GM18511 (cell line): Measurements from ENCODE around the gene SH3PXD2A.
"Not testable (repeated sequence)": the region's sequence is repeated elsewhere in the genome, so short reads cannot be mapped to it uniquely, and the experiment has no call there.

ENCODE experiments used
- ATAC-seq: cut with Tn5 transposase; IDR thresholded peaks from one replicate; pipeline ENCODE4 v1.9.1; 2021; ENCODE audit warnings: mild to moderate bottlenecking, moderate library complexity; ENCODE audit not compliant: unreplicated experiment

Gene SH3PXD2A

GRCh38 chr10:103673606-103674005 is 181.8 kb downstream of the SH3PXD2A start:
- ATAC-seq = no peak

- no peak for ATAC-seq
Measured at GRCh38 chr10:103672345-103672744, 183.0 kb downstream of the SH3PXD2A start.

GRCh38 chr10:103671126-103671895 is 184.1 kb downstream of the SH3PXD2A start:
- no peak for ATAC-seq

- no peak for ATAC-seq
Measured at GRCh38 chr10:103669944-103670343, 185.4 kb downstream of the SH3PXD2A start.

- ATAC-seq = no peak
Measured at GRCh38 chr10:103669243-103669929, 186.0 kb downstream of the SH3PXD2A start.

GRCh38 chr10:103668351-103669242 is 186.8 kb downstream of the SH3PXD2A start:
- peak; percentile 51 for ATAC-seq

- ATAC-seq = no peak
Measured at GRCh38 chr10:103667356-103667755, 188.0 kb downstream of the SH3PXD2A start.

GRCh38 chr10:103666762-103667150 is 188.6 kb downstream of the SH3PXD2A start:
- ATAC-seq = no peak

- no peak for ATAC-seq
Measured at GRCh38 chr10:103666087-103666761, 189.2 kb downstream of the SH3PXD2A start.

GRCh38 chr10:103665162-103665889 is 190.1 kb downstream of the SH3PXD2A start:
- ATAC-seq = no peak

- no peak for ATAC-seq
Measured at GRCh38 chr10:103663802-103664201, 191.6 kb downstream of the SH3PXD2A start.

- ATAC-seq = no peak
Measured at GRCh38 chr10:103663236-103663635, 192.1 kb downstream of the SH3PXD2A start.

- ATAC-seq = not testable (repeated sequence)
Measured at GRCh38 chr10:103662704-103663103, 192.7 kb downstream of the SH3PXD2A start.

- no peak for ATAC-seq
Measured at GRCh38 chr10:103661198-103661950, 194.0 kb downstream of the SH3PXD2A start.

GRCh38 chr10:103660364-103661197 is 194.8 kb downstream of the SH3PXD2A start:
- ATAC-seq = peak; percentile 42

- peak; percentile 93 for ATAC-seq
Measured at GRCh38 chr10:103659674-103660363, 195.6 kb downstream of the SH3PXD2A start.

- ATAC-seq = no peak
Measured at GRCh38 chr10:103658049-103658577, 197.3 kb downstream of the SH3PXD2A start.
